Keratinocyte (primary cell): ENCODE data around the gene CSN1S1. TPM values are rescaled to one million over a fixed set of nuclear protein-coding genes. Genes with fewer than 3 reads are reported as not detected.

ENCODE experiments used
- DNase-seq: peaks from one replicate; pipeline ENCODE4 v3.0.0-alpha.2; 2011; ENCODE audit warnings: low read depth, missing footprints, low spot score
- FAIRE-seq: peaks from 2 replicates; lab custom pipeline; 2011; peaks lifted over from hg19 to GRCh38; lab: Jason Lieb, UNC
- H2AFZ ChIP-seq: 2 replicates; pipeline ENCODE4 v1.6.0; 2012; ENCODE audit warnings: low read length, control low read depth, inconsistent platforms; ENCODE audit not compliant: control insufficient read depth
- H3K27ac ChIP-seq: 2 replicates; pipeline ENCODE4 v1.5.1; 2011; ENCODE audit warnings: low read length; ENCODE audit not compliant: control insufficient read depth, insufficient read depth
- H3K27me3 ChIP-seq: 3 replicates; pipeline ENCODE4 v1.6.0; 2011; ENCODE audit warnings: low read length; ENCODE audit not compliant: control insufficient read depth, insufficient read depth; ENCODE audit errors: extremely low read depth
- H3K36me3 ChIP-seq, 2 experiments: 2 replicates in 1 of 2; 3 replicates in 1 of 2; pipeline ENCODE4 v1.5.1; 2011; ENCODE audit warnings: low read length in 2 of 2, mild to moderate bottlenecking in 1 of 2; ENCODE audit not compliant: control insufficient read depth in 2 of 2, insufficient read depth in 2 of 2; ENCODE audit errors: extremely low read depth in 1 of 2
- H3K4me1 ChIP-seq: 3 replicates; pipeline ENCODE4 v1.5.1; 2011; ENCODE audit warnings: low read length; ENCODE audit not compliant: control insufficient read depth, insufficient read depth; ENCODE audit errors: extremely low read depth
- H3K4me2 ChIP-seq: 3 replicates; pipeline ENCODE4 v1.6.0; 2011; ENCODE audit warnings: low read depth, low read length; ENCODE audit not compliant: control insufficient read depth, insufficient read depth; ENCODE audit errors: extremely low read depth
- H3K4me3 ChIP-seq, 3 experiments: fragments of 200-600 bp in 1 of 3; sonication (generic) in 1 of 3; 2 replicates in 2 of 3; 3 replicates in 1 of 3; pipeline ENCODE4 v1.5.1; 2011 to 2016; ENCODE audit warnings: low read length in 3 of 3, mild to moderate bottlenecking in 3 of 3, control low read depth in 2 of 3, inconsistent platforms in 1 of 3, low read depth in 1 of 3, mixed read lengths in 1 of 3, mixed run types in 1 of 3, moderate library complexity in 1 of 3; ENCODE audit not compliant: control insufficient read depth in 2 of 3, insufficient read depth in 2 of 3; ENCODE audit errors: extremely low read depth in 1 of 3
- H3K79me2 ChIP-seq: 2 replicates; pipeline ENCODE4 v1.6.0; 2012; ENCODE audit warnings: low read length; ENCODE audit not compliant: control insufficient read depth, insufficient read depth
- H3K9ac ChIP-seq: 3 replicates; pipeline ENCODE4 v1.6.0; 2011; ENCODE audit warnings: low read length; ENCODE audit not compliant: control insufficient read depth, insufficient read depth; ENCODE audit errors: extremely low read depth
- H3K9me1 ChIP-seq: 3 replicates; pipeline ENCODE4 v1.6.0; 2011; ENCODE audit warnings: low read length; ENCODE audit not compliant: control insufficient read depth, insufficient read depth; ENCODE audit errors: extremely low read depth
- H3K9me3 ChIP-seq: 2 replicates; pipeline ENCODE4 v1.5.1; 2012; ENCODE audit warnings: low read depth, low read length; ENCODE audit not compliant: control insufficient read depth
- H4K20me1 ChIP-seq: 3 replicates; pipeline ENCODE4 v1.6.0; 2011; ENCODE audit warnings: low read length; ENCODE audit not compliant: control insufficient read depth, insufficient read depth; ENCODE audit errors: extremely low read depth
- EZH2 ChIP-seq: IDR thresholded peaks from one replicate; pipeline ENCODE4 v1.6.1; 2012; ENCODE audit warnings: inconsistent platforms, mild to moderate bottlenecking, low read length, moderate library complexity
- dilution Hi-C: fragments of 300-500 bp; cut with MboI; formaldehyde crosslinking; loops from one replicate; pipeline ENCODE4 v1.7.0; 2020; ENCODE audit warnings: low sequenced_read_pairs; ENCODE audit not compliant: extremely low pct_ligation_motif_present
- polyA plus RNA-seq, 5 experiments: library from polyadenylated mRNA; depleted of rRNA in 3 of 5; stranded (reverse) in 3 of 5; stranded (forward) in 1 of 5; unstranded in 1 of 5; fragments of >200 nt; gene quantifications; 1 replicate in 1 of 5; 2 replicates in 3 of 5; 3 replicates in 1 of 5; pipeline versions ENCODE4 v1.2.1 to v1.2.3, GENCODE V29; 2011 to 2012; ENCODE audit warnings: missing spikeins in 2 of 5, low read depth in 1 of 5, low replicate concordance in 1 of 5
- TF ChIP-seq, protein P1 (sequence below), 3 experiments: IDR thresholded peaks in 1 of 3; conservative IDR thresholded peaks in 1 of 3; optimal IDR thresholded peaks in 1 of 3; 2 replicates in 2 of 3; 3 replicates in 1 of 3; pipeline versions ENCODE3 to v1.5.1; 2011; ENCODE audit warnings: low read length in 3 of 3, mild to moderate bottlenecking in 3 of 3, moderate library complexity in 2 of 3, control low read depth in 1 of 3, inconsistent platforms in 1 of 3; ENCODE audit not compliant: insufficient read depth in 2 of 3; ENCODE audit errors: extremely low read depth in 1 of 3

Gene CSN1S1
- polyA plus RNA-seq, 1 donor (not counting 4 experiments of a cell fraction or from before 2014, with no cell fraction given): not detected

DNA sequence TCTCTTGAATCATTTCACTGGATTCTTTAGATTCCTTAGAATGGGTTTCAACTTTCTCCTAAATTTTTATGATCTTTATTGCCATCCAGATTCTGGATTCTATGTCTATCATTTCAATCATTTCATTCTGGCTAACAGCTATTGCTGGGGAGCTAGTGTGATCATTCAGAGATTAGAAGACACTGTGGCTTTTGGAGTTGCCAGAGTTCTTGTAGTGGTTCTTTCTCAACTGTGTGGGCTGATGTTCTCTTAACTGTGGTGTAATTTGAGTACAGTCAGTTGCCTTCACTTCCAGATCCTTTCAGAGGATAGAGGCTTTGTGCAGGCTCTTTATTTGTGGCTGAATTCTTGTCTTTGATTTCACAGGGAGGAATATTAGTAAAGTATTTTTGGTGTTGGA lies 46.7 kb downstream of the CSN1S1 start:
- H2AFZ ChIP-seq: no peak overlapping the region
- H3K4me1 ChIP-seq: no peaks in the 10 kb centered on the region
- no peaks in the 10 kb centered on the region for H3K79me2 ChIP-seq
- no peak overlapping the region for H3K27ac ChIP-seq
- dilution Hi-C loops: no loop called here
- TF ChIP-seq, protein P1, sequence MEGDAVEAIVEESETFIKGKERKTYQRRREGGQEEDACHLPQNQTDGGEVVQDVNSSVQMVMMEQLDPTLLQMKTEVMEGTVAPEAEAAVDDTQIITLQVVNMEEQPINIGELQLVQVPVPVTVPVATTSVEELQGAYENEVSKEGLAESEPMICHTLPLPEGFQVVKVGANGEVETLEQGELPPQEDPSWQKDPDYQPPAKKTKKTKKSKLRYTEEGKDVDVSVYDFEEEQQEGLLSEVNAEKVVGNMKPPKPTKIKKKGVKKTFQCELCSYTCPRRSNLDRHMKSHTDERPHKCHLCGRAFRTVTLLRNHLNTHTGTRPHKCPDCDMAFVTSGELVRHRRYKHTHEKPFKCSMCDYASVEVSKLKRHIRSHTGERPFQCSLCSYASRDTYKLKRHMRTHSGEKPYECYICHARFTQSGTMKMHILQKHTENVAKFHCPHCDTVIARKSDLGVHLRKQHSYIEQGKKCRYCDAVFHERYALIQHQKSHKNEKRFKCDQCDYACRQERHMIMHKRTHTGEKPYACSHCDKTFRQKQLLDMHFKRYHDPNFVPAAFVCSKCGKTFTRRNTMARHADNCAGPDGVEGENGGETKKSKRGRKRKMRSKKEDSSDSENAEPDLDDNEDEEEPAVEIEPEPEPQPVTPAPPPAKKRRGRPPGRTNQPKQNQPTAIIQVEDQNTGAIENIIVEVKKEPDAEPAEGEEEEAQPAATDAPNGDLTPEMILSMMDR (optimal IDR thresholded peaks at IDR 0.05 in 1 of 3, IDR thresholded peaks at IDR 0.05 in 1 of 3, conservative IDR thresholded peaks at IDR 0.05 in 1 of 3; ENCODE audit: extremely low read depth in 1 of 3, insufficient read depth in 2 of 3, low read length in 3 of 3): no peak
- TF ChIP-seq EZH2: no peak
- no peaks in the 10 kb centered on the region for H3K9me3 ChIP-seq
- FAIRE-seq (no peak), DNase-seq (no peak)
- no peak overlapping the region for H3K4me3 ChIP-seq
- no peaks in the 10 kb centered on the region for H3K36me3 ChIP-seq
- no peaks in the 10 kb centered on the region for H4K20me1 ChIP-seq
- no peaks in the 10 kb centered on the region for H3K9me1 ChIP-seq
- H3K4me2 ChIP-seq: no peak overlapping the region
- H3K27me3 ChIP-seq: no peaks in the 10 kb centered on the region
- no peak overlapping the region for H3K9ac ChIP-seq

DNA sequence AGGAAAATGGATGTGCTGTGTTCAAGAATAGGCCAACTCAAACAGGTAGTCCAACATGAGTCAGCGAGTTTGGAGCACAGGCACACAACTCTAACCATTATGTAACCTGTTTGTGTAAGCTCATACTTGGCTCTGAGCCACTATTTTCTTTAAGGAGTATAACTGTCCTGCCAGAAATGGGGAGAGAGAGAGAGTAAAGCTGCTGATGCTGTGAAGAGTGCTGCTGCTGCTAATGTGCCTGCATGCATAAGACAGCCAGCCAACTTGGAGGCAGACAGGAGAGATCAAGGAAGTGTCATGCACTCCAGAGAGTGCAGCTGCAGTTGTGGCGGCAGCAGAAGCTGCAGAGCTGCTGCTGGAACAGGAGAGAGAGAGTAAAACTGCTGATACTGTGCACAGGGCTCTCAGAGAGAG lies 53.2 kb downstream of the CSN1S1 start:
- DNase-seq (no peak), FAIRE-seq (no peak)
- no peaks in the 10 kb centered on the region for H4K20me1 ChIP-seq
- dilution Hi-C loops: no loop called here
- H2AFZ ChIP-seq: no peak overlapping the region
- H3K9me3 ChIP-seq: no peaks in the 10 kb centered on the region
- H3K9ac ChIP-seq: no peak overlapping the region
- H3K9me1 ChIP-seq: no peaks in the 10 kb centered on the region
- H3K4me2 ChIP-seq: no peak overlapping the region
- no peaks in the 10 kb centered on the region for H3K79me2 ChIP-seq
- H3K27me3 ChIP-seq: no peaks in the 10 kb centered on the region
- H3K27ac ChIP-seq: no peak overlapping the region
- no peak overlapping the region for H3K4me3 ChIP-seq
- no peak for TF ChIP-seq EZH2
- TF ChIP-seq, protein P1 (optimal IDR thresholded peaks at IDR 0.05 in 1 of 3, IDR thresholded peaks at IDR 0.05 in 1 of 3, conservative IDR thresholded peaks at IDR 0.05 in 1 of 3; ENCODE audit: extremely low read depth in 1 of 3, insufficient read depth in 2 of 3, low read length in 3 of 3): no peak
- H3K36me3 ChIP-seq: no peaks in the 10 kb centered on the region
- H3K4me1 ChIP-seq: no peaks in the 10 kb centered on the region
